ENCODE measurements around the gene EARS2. TPM values are rescaled to one million over a fixed set of nuclear protein-coding genes. Genes with fewer than 3 reads are reported as not detected.
"Not testable (repeated sequence)": the region's sequence is repeated elsewhere in the genome, so short reads cannot be mapped to it uniquely, and the experiment has no call there.

Gene EARS2
- total RNA-seq, 4 donors from 2014 or later: 30.9 to 54.4 (median 50.7) TPM

DNA sequence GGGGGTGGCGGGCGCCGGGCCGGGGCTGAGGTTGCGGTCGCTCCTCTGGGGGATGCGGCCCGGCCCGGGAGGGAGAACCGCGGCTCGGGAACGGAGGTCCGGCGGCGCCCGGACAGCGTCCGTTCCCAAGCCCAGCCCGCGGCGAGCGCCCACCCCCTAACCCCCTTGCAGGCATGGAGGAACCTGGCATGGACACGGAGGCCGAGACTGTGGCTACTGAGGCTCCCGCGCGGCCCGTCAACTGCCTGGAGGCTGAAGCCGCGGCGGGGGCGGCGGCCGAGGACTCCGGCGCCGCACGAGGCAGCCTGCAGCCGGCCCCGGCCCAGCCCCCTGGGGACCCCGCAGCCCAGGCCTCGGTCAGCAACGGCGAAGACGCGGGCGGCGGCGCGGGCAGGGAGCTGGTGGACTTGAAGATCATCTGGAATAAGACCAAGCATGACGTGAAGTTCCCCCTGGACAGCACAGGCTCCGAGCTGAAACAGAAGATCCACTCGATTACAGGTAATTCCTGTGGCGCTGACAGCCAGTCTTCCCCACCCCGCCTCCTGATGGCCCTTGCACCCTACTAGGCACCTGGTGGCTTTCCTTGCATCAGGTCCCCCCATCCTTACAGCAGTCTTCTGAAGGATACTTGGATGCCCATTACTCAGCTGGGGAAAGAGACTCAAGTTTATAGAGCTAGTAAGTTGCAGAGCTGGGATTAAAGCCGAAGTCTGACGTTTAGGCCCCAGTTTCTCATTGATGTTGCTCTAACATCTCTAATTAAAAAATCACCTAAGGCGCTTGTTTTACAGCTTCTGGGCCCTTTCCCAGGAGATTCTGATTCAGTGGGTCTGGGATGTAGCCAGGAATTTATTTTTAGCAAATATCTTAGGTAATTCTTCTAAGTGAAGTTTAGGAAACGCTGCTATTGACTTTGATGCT lies 891 bp upstream of the EARS2 start:
- intact Hi-C loops (cut with DNase I): loop anchor here (5.0 kb wide), 1 partner anchor 34 kb away; no protein-coding TSS in a partner anchor
- 9 to 13% methylated on average over 9 to 19 of the region's 60 CpGs for WGBS, 2 donors
- peak; percentile 23 to 48 for DNase-seq

GRCh38 chr16:23554536-23554935 lies 2.6 kb downstream of the EARS2 start:
- H3K4me1 ChIP-seq: peaks cover 13 to 17% of the 10 kb centered on the region in 2 donors
- no peaks in the 10 kb centered on the region for H3K27me3 ChIP-seq
- no peak overlapping the region for H3K4me3 ChIP-seq (replicated peaks in 1 of 3)
- no peak overlapping the region for H3K27ac ChIP-seq
- intact Hi-C loops (cut with DNase I): no loop called here
- DNase-seq: no peak
- peaks cover 23 to 27% of the 10 kb centered on the region in 2 donors for H3K36me3 ChIP-seq
- WGBS, 2 donors: 91 to 93% methylated on average over 3 of the region's 3 CpGs
- TF ChIP-seq POLR2A (IDR thresholded peaks at IDR 0.05) (no peak), CTCF (IDR thresholded peaks at IDR 0.05) (no peak)
- no peaks in the 10 kb centered on the region for H3K9me3 ChIP-seq

More for the DNA sequence above, 891 bp upstream of the EARS2 start:
- H3K4me3 ChIP-seq (replicated peaks in 1 of 3): peak overlapping the region; percentile 54 to 96 (median 94)
- no peaks in the 10 kb centered on the region for H3K27me3 ChIP-seq
- H3K36me3 ChIP-seq: peaks cover 22 to 28% of the 10 kb centered on the region in 2 donors
- no peak for TF ChIP-seq CTCF (IDR thresholded peaks at IDR 0.05)
- peaks cover 15 to 17% of the 10 kb centered on the region in 2 donors for H3K4me1 ChIP-seq
- peak overlapping the region; percentile 14 to 89 (median 74) for H3K27ac ChIP-seq
- no peaks in the 10 kb centered on the region for H3K9me3 ChIP-seq

GRCh38 chr16:23552161-23552560 lies 5.0 kb downstream of the EARS2 start:
- no peak overlapping the region for H3K4me3 ChIP-seq (replicated peaks in 1 of 3)
- peaks cover 0 to 4% of the 10 kb centered on the region in 2 donors for H3K4me1 ChIP-seq
- TF ChIP-seq POLR2A (IDR thresholded peaks at IDR 0.05): no peak
- TF ChIP-seq CTCF (IDR thresholded peaks at IDR 0.05): no peak
- H3K27me3 ChIP-seq: no peaks in the 10 kb centered on the region
- H3K27ac ChIP-seq: no peak overlapping the region
- no peak for DNase-seq
- H3K9me3 ChIP-seq: no peaks in the 10 kb centered on the region
- peaks cover 37 to 40% of the 10 kb centered on the region in 2 donors for H3K36me3 ChIP-seq
- WGBS, 2 donors: 81 to 86% methylated on average over 6 of the region's 6 CpGs
- intact Hi-C loops (cut with DNase I): no loop called here

DNA sequence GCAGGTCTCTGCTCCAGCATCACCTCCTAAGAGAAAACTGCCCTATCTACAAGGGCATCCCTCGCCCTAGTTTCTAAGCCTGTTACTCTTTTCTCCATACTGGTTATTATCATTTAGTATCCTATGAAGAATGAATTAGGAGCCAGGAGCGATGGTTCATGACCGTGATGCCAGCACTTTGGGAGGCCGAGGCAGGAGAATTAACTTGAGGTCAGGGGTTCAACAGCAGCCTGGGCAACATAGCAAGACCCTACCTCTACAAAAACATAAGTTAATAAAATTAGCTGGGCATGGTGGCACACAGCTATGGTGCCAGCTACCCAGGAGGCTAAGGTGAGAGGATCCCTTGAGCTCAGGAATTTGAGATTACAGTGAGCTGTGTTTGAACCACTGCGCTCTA lies 7.2 kb downstream of the EARS2 start:
- no peak overlapping the region for H3K4me3 ChIP-seq (replicated peaks in 1 of 3)
- peaks cover 43 to 56% of the 10 kb centered on the region in 2 donors for H3K36me3 ChIP-seq
- H3K27ac ChIP-seq: no peak overlapping the region
- H3K9me3 ChIP-seq: no peaks in the 10 kb centered on the region
- H3K4me1 ChIP-seq: no peaks in the 10 kb centered on the region
- intact Hi-C loops (cut with DNase I): no loop called here
- TF ChIP-seq CTCF (IDR thresholded peaks at IDR 0.05): no peak
- 97 to 100% methylated on average over 5 of the region's 5 CpGs for WGBS, 2 donors
- no peaks in the 10 kb centered on the region for H3K27me3 ChIP-seq
- no peak for DNase-seq

GRCh38 chr16:23544436-23544835 lies 12.7 kb downstream of the EARS2 start:
- H3K4me1 ChIP-seq: no peaks in the 10 kb centered on the region
- TF ChIP-seq CTCF (IDR thresholded peaks at IDR 0.05) (no peak), POLR2A (IDR thresholded peaks at IDR 0.05) (no peak)
- intact Hi-C loops (cut with DNase I): no loop called here
- H3K4me3 ChIP-seq (replicated peaks in 1 of 3): no peak overlapping the region
- 95 to 100% methylated on average over 7 to 14 of the region's 14 CpGs for WGBS, 2 donors
- H3K27ac ChIP-seq: no peak overlapping the region
- H3K36me3 ChIP-seq: peaks cover 28 to 57% of the 10 kb centered on the region in 2 donors
- DNase-seq: no peak
- no peaks in the 10 kb centered on the region for H3K9me3 ChIP-seq
- H3K27me3 ChIP-seq: no peaks in the 10 kb centered on the region

DNA sequence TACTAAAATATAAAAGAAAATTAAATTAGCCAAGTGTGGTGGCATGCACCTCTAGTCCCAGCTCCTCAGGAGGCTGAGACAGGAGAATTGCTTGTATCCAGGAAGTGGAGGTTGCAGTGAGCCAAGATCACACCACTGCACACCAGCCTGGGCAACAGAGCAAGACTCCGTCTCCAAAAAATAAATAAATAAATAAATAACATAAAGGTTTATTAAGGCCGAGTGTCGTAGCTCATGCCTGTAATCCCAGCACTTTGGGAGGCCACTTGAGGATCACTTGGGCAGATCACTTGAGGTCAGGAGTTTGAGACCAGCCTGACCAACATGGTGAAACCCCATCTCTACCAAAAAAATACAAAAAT lies 16.4 kb downstream of the EARS2 start:
- 91 to 94% methylated on average over 3 of the region's 3 CpGs for WGBS, 2 donors
- H3K4me3 ChIP-seq (replicated peaks in 1 of 3); H3K27me3 ChIP-seq; H3K4me1 ChIP-seq; H3K27ac ChIP-seq; DNase-seq; intact Hi-C loops (cut with DNase I); H3K9me3 ChIP-seq: not testable (repeated sequence)
- peaks cover 14 to 35% of the 10 kb centered on the region in 2 donors for H3K36me3 ChIP-seq
